NCI-H2107 treated with DMSO at 0.1 percent for 48 hours (cell line): ENCODE measurements around the gene KRT13.

Source experiments
- DNase-seq: peaks from one replicate; lab custom pipeline; 2025; ENCODE audit not compliant: unreplicated experiment; lab: John Stamatoyannopoulos, UW

KRT13 gene

GRCh38 chr17:41475421-41475820, 30.0 kb downstream of the KRT13 start:
- DNase-seq = no peak

GRCh38 chr17:41474863-41475262, 30.5 kb downstream of the KRT13 start:
- DNase-seq = no peak

- DNase-seq = no peak
Measured at GRCh38 chr17:41468346-41468745, 37.1 kb downstream of the KRT13 start.

GRCh38 chr17:41467561-41467960, 37.9 kb downstream of the KRT13 start:
- no peak for DNase-seq

GRCh38 chr17:41466988-41467387, 38.4 kb downstream of the KRT13 start, which contains the start of gene KRT32:
KRT32 (minus strand) TSS chr17:41467386; CDS start chr17:41467325, 61 bp downstream.
- no peak for DNase-seq

GRCh38 chr17:41464682-41465081, 40.7 kb downstream of the KRT13 start:
- DNase-seq = no peak

- no peak for DNase-seq
Measured at GRCh38 chr17:41464173-41464572, 41.2 kb downstream of the KRT13 start.

- DNase-seq = no peak
Measured at GRCh38 chr17:41463746-41464145, 41.7 kb downstream of the KRT13 start.

GRCh38 chr17:41462705-41463104, 42.7 kb downstream of the KRT13 start:
- no peak for DNase-seq

- DNase-seq = no peak
Measured at GRCh38 chr17:41457676-41458075, 47.7 kb downstream of the KRT13 start.

GRCh38 chr17:41456204-41456603, 49.2 kb downstream of the KRT13 start:
- DNase-seq = no peak

- DNase-seq = no peak
Measured at GRCh38 chr17:41455236-41455635, 50.2 kb downstream of the KRT13 start.

- no peak for DNase-seq
Measured at GRCh38 chr17:41453066-41453465, 52.3 kb downstream of the KRT13 start.

- DNase-seq = no peak
Measured at GRCh38 chr17:41452281-41452680, 53.1 kb downstream of the KRT13 start.

GRCh38 chr17:41451154-41451728, 54.2 kb downstream of the KRT13 start:
- no peak for DNase-seq
